SK-N-SH treated with all-trans-retinoic acid at 6 μM for 48 hours (cell line): ENCODE data around the gene RPP38.

Experiments
- ATAC-seq: fragments of 200-7000 bp; cut with Tn5 transposase; 3 replicates; pipeline ENCODE4 v1.9.1; 2020; ENCODE audit warnings: mild to moderate bottlenecking, moderate library complexity
- CSDC2 ChIP-seq: fragments of 250-450 bp; sonication (Bioruptor Pico); IDR thresholded peaks from 2 replicates; pipeline ENCODE4 v1.5.0; 2020; ENCODE audit warnings: mild to moderate bottlenecking, moderate library complexity
- CSRNP3 ChIP-seq: fragments of 250-450 bp; sonication (Bioruptor Pico); IDR thresholded peaks from 2 replicates; pipeline ENCODE4 v1.5.1; 2021; ENCODE audit warnings: mild to moderate bottlenecking, moderate library complexity
- GLIS3 ChIP-seq: fragments of 250-450 bp; sonication (Bioruptor Pico); IDR thresholded peaks from 2 replicates; pipeline ENCODE4 v1.5.0; 2020; ENCODE audit warnings: mild to moderate bottlenecking, moderate library complexity
- OSR1 ChIP-seq: fragments of 250-450 bp; sonication (Bioruptor Pico); IDR thresholded peaks from 2 replicates; pipeline ENCODE4 v1.8.0; 2022; ENCODE audit warnings: moderate library complexity, mild to moderate bottlenecking, inconsistent platforms
- PATZ1 ChIP-seq: fragments of 250-450 bp; sonication (Bioruptor Pico); IDR thresholded peaks from 2 replicates; pipeline ENCODE4 v1.8.0; 2020; ENCODE audit warnings: mild to moderate bottlenecking, moderate library complexity, borderline replicate concordance
- PPARA ChIP-seq: fragments of 250-450 bp; sonication (Bioruptor Pico); IDR thresholded peaks from 2 replicates; pipeline ENCODE4 v1.5.0; 2020; ENCODE audit warnings: mild to moderate bottlenecking, borderline replicate concordance
- RARB ChIP-seq: fragments of 250-450 bp; sonication (Bioruptor Pico); IDR thresholded peaks from 2 replicates; pipeline ENCODE4 v1.8.0; 2021; ENCODE audit warnings: mild to moderate bottlenecking, moderate library complexity
- SNAI2 ChIP-seq: fragments of 250-450 bp; sonication (Bioruptor Pico); IDR thresholded peaks from 2 replicates; pipeline ENCODE4 v1.5.0; 2020; ENCODE audit warnings: mild to moderate bottlenecking, moderate library complexity
- TCF4 ChIP-seq: fragments of 250-450 bp; sonication (Bioruptor Pico); IDR thresholded peaks from 2 replicates; pipeline ENCODE4 v1.8.0; 2021; ENCODE audit warnings: mild to moderate bottlenecking, moderate library complexity, borderline replicate concordance
- TOX ChIP-seq: fragments of 250-450 bp; sonication (Bioruptor Pico); IDR thresholded peaks from 2 replicates; pipeline ENCODE4 v1.8.0; 2021; ENCODE audit warnings: mild to moderate bottlenecking, moderate library complexity, borderline replicate concordance
- ZC3H10 ChIP-seq: fragments of 250-450 bp; sonication (Bioruptor Pico); IDR thresholded peaks from 2 replicates; pipeline ENCODE4 v1.5.1; 2021; ENCODE audit warnings: mild to moderate bottlenecking, moderate library complexity
- ZFP3 ChIP-seq: fragments of 250-450 bp; sonication (Bioruptor Pico); IDR thresholded peaks from 2 replicates; pipeline ENCODE4 v1.5.0; 2020; ENCODE audit warnings: mild to moderate bottlenecking, moderate library complexity
- ZFP30 ChIP-seq: fragments of 450-650 bp; formaldehyde crosslinking; IDR thresholded peaks from 2 replicates; pipeline ENCODE4 v1.5.0; 2022; ENCODE audit warnings: mild to moderate bottlenecking, moderate library complexity
- ZNF565 ChIP-seq: fragments of 450-650 bp; formaldehyde crosslinking; conservative IDR thresholded peaks from 2 replicates; pipeline ENCODE4 v1.5.0; 2020; ENCODE audit warnings: low read depth, mild to moderate bottlenecking, moderate library complexity
- ZNF70 ChIP-seq: fragments of 450-650 bp; formaldehyde crosslinking; IDR thresholded peaks from 2 replicates; pipeline ENCODE4 v1.5.0; 2020; ENCODE audit warnings: mild to moderate bottlenecking, moderate library complexity
- ZNF8 ChIP-seq: fragments of 450-650 bp; formaldehyde crosslinking; IDR thresholded peaks from 2 replicates; pipeline ENCODE4 v1.5.0; 2020; ENCODE audit warnings: mild to moderate bottlenecking, moderate library complexity
- TF ChIP-seq, protein P1 (sequence below): fragments of 250-450 bp; sonication (Bioruptor Pico); IDR thresholded peaks from 2 replicates; pipeline ENCODE4 v1.5.0; 2020; ENCODE audit warnings: mild to moderate bottlenecking, moderate library complexity
- TF ChIP-seq, protein P2 (sequence below): fragments of 250-450 bp; sonication (Bioruptor Pico); IDR thresholded peaks from 2 replicates; pipeline ENCODE4 v1.5.1; 2020; ENCODE audit warnings: low read depth, mild to moderate bottlenecking, moderate library complexity
- TF ChIP-seq, protein P3 (sequence below): fragments of 250-450 bp; sonication (Bioruptor Pico); IDR thresholded peaks from 2 replicates; pipeline ENCODE4 v1.8.0; 2021; ENCODE audit warnings: low read depth, mild to moderate bottlenecking, moderate library complexity, borderline replicate concordance

RPP38 gene

GRCh38 chr10:15067154-15067553 lies 30.0 kb upstream of the RPP38 start:
- TF ChIP-seq GLIS3 (CRISPR knock-in tag) (no peak), ZC3H10 (CRISPR knock-in tag) (no peak), ZFP30 (no peak), ZNF565 (no peak), OSR1 (CRISPR knock-in tag) (no peak), CSDC2 (CRISPR knock-in tag) (no peak), ZNF70 (no peak), CSRNP3 (no peak)
- TF ChIP-seq, protein P1, sequence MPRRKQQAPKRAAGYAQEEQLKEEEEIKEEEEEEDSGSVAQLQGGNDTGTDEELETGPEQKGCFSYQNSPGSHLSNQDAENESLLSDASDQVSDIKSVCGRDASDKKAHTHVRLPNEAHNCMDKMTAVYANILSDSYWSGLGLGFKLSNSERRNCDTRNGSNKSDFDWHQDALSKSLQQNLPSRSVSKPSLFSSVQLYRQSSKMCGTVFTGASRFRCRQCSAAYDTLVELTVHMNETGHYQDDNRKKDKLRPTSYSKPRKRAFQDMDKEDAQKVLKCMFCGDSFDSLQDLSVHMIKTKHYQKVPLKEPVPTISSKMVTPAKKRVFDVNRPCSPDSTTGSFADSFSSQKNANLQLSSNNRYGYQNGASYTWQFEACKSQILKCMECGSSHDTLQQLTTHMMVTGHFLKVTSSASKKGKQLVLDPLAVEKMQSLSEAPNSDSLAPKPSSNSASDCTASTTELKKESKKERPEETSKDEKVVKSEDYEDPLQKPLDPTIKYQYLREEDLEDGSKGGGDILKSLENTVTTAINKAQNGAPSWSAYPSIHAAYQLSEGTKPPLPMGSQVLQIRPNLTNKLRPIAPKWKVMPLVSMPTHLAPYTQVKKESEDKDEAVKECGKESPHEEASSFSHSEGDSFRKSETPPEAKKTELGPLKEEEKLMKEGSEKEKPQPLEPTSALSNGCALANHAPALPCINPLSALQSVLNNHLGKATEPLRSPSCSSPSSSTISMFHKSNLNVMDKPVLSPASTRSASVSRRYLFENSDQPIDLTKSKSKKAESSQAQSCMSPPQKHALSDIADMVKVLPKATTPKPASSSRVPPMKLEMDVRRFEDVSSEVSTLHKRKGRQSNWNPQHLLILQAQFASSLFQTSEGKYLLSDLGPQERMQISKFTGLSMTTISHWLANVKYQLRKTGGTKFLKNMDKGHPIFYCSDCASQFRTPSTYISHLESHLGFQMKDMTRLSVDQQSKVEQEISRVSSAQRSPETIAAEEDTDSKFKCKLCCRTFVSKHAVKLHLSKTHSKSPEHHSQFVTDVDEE = no peak
- TF ChIP-seq, all 23 proteins: peak for 0
- no peak for ATAC-seq

- ATAC-seq = no peak
- TF ChIP-seq ZFP3 (CRISPR knock-in tag) = no peak
- no peak for TF ChIP-seq ZC3H10 (CRISPR knock-in tag)
- TF ChIP-seq CSDC2 (CRISPR knock-in tag) = no peak
- TF ChIP-seq RARB (CRISPR knock-in tag) = no peak
- no peak for TF ChIP-seq SNAI2 (CRISPR knock-in tag)
- TF ChIP-seq PATZ1 (CRISPR knock-in tag) = no peak
- TF ChIP-seq, protein P2, sequence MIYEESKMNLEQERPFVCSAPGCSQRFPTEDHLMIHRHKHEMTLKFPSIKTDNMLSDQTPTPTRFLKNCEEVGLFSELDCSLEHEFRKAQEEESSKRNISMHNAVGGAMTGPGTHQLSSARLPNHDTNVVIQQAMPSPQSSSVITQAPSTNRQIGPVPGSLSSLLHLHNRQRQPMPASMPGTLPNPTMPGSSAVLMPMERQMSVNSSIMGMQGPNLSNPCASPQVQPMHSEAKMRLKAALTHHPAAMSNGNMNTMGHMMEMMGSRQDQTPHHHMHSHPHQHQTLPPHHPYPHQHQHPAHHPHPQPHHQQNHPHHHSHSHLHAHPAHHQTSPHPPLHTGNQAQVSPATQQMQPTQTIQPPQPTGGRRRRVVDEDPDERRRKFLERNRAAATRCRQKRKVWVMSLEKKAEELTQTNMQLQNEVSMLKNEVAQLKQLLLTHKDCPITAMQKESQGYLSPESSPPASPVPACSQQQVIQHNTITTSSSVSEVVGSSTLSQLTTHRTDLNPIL = no peak
- TF ChIP-seq GLIS3 (CRISPR knock-in tag) = no peak
- TF ChIP-seq TCF4 (CRISPR knock-in tag) = no peak
- no peak for TF ChIP-seq ZNF8 (CRISPR knock-in tag)
- no peak for TF ChIP-seq TOX
- TF ChIP-seq ZNF70 = no peak
- TF ChIP-seq ZFP30 = no peak
- TF ChIP-seq, protein P3, sequence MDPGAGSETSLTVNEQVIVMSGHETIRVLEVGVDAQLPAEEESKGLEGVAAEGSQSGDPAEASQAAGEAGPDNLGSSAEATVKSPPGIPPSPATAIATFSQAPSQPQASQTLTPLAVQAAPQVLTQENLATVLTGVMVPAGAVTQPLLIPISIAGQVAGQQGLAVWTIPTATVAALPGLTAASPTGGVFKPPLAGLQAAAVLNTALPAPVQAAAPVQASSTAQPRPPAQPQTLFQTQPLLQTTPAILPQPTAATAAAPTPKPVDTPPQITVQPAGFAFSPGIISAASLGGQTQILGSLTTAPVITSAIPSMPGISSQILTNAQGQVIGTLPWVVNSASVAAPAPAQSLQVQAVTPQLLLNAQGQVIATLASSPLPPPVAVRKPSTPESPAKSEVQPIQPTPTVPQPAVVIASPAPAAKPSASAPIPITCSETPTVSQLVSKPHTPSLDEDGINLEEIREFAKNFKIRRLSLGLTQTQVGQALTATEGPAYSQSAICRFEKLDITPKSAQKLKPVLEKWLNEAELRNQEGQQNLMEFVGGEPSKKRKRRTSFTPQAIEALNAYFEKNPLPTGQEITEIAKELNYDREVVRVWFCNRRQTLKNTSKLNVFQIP (CRISPR knock-in tag) = no peak
- TF ChIP-seq, protein P1 = no peak
These were observed 28.4 kb upstream of the RPP38 start for GRCh38 chr10:15068802-15069201.

DNA sequence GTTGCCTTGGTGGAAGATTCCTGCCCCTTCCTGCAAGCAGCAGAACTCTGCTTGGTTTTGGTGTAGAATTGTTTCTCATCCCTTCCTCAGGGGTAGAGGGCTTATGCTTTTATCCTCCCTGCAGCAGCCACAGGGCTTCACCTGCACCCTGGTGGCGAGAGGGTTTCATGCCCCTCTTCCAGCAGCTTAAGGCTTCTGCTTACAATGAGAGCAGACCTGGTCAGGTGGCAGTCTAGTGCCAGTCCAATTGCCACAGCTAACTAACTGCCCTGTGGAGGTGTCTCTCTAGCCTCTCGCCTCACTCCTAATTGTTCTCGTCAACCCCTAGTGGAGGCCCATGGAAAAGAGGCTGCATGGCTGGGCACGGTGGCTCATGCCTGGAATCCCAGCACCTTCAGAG lies 27.9 kb upstream of the RPP38 start:
- no peak for ATAC-seq

More for the DNA sequence above, 27.9 kb upstream of the RPP38 start:
- no peak for TF ChIP-seq ZNF565
- no peak for TF ChIP-seq PPARA (CRISPR knock-in tag)
- TF ChIP-seq TOX = no peak
- TF ChIP-seq, protein P2 = no peak
- no peak for TF ChIP-seq TCF4 (CRISPR knock-in tag)
- no peak for TF ChIP-seq ZFP3 (CRISPR knock-in tag)
